CD4-positive, alpha-beta T cell treated with Interleukin-6 at 100 ng/mL for 8 hours (primary cell): Measurements from ENCODE around the gene ARPC2.
"Not testable (repeated sequence)": the region's sequence is repeated elsewhere in the genome, so short reads cannot be mapped to it uniquely, and the experiment has no call there.

Source experiments
- DNase-seq: peaks from one replicate; pipeline ENCODE4 v3.0.0-alpha.2; 2020; ENCODE audit warnings: mixed read lengths, low spot score

Gene ARPC2

DNA sequence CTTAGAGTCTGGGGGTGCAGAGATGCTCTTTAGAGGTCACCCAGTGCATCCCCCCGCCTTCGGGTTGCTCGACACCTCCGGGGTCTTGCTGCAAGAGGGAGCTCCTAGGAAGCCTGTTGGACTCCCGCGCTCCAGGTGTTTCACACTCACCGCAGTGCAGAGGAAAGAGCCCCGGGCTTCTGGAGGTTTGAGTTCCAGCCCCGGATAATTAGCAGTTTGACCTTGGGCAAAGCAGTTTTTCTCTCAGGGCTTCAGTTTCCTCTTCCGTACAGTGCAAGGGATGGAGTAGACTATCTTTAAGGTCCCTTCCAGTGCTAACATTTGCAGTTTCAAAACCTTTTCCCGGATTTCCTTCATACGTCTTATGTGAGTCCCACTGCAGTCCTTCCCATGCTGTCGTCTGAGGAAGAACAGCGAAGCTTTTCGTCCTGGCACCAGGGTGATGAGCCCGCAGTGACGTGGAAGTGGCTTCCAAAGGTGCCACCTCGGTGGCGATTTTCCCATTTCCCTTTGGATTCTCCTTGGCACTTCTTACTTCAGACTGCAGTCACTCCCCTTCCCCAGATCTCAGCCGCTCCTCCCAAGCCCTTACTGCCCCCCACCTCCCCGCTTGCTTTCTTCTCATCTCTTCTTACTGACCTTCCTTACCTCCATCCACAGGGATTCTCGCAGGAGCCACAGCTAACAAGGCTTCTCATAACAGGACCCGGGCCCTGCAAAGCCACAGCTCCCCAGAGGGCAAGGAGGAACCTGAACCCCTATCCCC is 53.9 kb downstream of the ARPC2 start:
- no peak for DNase-seq

- no peak for DNase-seq
Observed at GRCh38 chr2:218271487-218271797, 54.5 kb downstream of the ARPC2 start.

DNA sequence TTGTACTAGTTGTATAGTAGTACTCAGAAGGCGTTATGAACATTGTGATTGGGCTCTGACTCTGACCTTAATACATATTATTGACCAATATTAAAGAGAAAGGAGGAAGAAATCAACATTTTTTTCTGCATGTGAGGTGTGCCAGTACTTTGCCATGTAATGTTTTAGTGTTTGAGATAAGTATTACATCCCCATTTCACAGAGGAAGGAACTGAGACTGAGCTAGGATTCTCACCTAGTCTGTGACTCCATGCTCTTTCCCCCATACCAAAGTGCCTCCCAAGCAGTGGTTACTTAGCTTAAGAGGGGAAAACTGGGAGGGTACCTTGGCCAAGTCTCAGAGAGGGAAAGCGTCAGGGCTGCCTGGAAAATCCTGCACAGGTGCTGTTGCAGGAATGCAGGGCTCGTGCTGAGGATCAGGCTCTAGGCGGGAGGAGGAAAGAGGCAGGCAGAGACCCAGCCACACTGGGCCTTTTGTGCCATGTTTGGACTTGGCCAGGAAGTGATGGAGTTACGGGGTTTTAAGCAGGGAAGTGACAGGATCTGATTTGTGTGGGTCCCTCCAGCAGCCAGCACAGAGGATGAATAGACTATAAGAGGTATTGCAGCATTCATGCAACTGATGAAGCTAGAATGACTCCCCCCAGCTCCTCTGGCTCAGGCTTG is 55.0 kb downstream of the ARPC2 start:
- DNase-seq, result no peak

DNA sequence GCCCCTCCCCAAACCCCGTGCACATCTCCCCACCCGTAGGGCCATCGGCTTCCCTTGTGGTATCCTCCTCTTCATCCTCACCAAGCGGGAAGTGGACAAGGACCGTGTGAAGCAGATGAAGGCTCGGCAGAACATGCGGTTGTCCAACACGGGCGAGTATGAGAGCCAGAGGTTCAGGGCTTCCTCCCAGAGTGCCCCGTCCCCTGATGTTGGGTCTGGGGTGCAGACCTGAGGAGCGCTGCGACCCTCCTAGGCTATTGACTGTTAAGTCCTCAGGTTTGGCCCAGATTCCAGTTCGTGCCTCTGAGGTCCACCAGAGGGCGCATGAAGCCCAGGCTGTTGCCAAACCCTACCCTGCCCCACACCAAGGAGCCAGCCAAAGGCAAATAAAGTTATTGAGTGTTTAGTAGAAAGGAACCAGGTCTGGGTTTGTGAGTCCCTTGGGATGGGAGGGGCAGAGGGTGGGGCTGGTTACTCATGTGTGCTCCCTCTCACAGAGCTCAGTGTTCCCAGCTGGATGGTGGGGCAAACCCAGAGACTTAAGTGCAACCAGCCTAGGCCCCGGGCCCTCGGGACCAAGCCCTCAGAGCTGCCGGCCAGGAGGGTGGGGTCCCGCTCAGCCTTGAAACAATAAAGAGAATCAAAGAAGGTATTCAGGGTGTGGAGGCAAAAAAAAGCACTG is 55.7 kb downstream of the ARPC2 start:
- DNase-seq, result peak; percentile 82

DNA sequence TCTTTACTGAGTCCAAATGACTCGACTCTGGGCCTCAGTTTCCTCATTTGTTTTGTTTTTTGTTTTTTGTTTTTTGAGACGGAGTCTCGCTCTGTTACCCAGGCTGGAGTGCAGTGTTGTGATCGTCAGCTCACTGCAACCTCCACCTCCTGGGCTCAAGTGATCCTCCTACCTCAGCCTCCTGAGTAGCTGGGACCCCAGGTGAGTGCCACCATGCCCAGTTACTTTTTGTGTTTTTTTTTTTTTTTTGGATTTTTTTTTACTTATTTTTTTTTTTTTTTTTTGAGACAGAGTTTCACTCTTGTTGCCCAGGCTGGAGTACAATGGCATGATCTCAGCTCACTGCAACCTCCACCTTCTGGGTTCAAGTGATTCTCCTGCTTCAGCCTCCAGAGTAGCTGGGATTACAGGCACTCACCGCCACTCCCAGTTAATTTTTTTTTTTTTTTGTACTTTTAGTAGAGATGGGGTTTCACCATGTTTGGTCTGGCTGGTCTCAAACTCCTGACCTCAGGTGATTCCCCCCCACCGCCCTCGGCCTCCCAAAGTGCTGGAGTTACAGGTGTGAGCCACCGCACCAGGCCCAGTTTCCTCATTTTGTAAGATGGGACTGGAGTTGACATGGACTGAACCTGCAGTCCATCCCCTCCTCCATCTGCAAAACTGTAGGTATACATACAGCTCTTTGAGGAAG is 56.4 kb downstream of the ARPC2 start:
- not testable (repeated sequence) for DNase-seq

DNA sequence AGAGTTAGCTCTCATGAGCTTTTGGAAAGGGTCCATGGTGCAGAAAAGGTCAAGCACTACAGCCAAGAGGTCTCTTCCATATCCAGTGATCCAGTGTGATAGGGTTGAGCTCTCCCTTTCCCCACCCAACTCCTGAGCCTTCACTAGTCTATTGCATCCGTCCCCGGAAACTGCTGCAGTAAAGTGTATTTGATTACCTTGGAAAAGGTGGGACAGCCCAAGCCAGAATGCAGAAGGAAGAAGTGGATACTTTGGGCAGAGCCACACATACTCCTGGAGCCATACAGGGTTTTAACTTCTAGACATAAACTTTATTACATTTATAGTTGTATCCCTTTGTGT is 56.9 kb downstream of the ARPC2 start:
- no peak for DNase-seq

DNA sequence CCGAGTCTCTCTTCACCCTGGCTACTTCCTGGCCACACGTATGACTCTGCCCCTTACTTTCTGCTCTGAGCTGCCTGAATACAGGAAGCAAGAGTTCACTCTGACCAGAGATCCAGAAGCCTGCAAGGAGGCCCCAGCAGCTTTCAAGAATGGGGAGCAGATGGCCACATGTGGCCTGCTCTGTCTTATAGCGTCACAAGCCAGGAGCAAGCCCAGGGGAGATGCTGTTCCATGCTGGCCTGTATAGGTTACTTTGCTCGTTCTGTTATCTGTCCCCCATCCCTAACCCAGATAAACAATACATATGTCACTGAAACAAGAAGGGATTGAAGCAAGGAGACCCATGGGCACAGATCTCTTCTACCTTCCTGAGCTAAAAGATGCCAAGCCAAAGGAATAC is 57.6 kb downstream of the ARPC2 start:
- no peak for DNase-seq

DNA sequence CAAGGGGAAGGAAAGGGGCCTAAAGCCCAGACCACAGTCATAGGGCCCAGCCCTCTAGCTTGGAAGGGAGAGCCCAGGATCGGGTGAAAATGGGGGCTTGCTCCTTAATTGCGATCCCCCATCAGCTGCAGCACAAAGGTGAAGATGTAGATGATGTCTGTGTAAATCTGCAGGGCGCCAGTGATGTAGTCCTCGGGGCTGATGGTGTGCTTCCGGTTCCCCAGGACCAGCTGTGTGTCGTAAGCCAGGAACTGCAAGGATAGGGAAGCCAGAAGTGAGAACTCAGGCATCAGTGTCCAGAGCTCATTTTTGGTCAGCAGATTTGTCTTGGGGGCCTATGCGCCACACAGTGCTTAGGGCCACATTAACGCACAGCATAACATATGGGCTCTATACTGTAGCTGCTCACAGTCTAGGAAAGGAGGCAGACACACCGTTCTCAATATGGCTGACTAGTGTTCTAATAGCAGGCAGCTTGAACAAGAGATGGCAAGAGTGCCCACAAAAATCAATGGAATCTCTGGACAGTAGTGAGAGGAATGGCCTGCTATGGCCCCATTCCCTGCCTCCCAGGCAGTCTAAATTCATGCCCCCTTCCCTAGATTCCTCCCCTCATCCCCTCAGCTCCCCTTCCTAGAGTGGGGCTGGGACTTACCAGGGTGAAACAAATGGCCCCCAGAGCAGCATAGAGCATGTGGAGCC is 58.5 kb downstream of the ARPC2 start:
- no peak for DNase-seq

DNA sequence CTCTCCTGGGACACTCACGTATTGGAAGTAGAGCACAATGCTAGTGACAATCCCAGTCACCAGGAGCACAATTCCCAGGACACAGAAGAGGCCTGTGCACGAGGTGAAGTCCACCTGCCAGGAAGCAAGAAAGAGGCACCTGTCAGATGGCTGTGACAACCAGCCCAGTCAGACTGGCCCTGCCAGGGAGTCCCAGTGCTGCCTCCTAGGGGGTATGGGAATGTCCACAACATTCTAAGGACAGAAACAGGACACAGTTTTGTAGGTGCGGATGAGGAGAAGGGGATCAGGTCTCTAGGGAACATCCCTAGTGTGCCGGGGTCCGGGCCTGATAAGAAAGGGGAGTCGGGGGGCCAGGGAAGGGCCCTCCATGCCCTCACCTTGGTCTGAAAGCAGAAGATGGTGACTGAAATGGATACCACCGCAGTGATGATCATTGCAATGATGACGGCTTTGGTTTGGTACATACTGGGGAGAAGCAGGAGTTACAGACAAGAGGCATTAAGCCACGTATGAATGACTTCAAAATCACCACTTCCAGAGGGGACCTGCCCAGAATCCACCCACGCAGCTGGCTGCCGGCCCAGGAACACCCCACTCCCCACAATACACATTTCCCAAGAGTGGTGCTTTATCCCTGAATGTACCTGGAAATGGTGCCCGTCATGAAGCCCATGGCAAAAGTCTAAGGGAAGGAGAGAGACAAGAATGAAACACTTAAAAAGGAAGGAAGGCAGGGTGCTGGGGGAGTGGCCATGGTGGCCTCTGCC is 60.2 kb downstream of the ARPC2 start:
- DNase-seq, result no peak

DNA sequence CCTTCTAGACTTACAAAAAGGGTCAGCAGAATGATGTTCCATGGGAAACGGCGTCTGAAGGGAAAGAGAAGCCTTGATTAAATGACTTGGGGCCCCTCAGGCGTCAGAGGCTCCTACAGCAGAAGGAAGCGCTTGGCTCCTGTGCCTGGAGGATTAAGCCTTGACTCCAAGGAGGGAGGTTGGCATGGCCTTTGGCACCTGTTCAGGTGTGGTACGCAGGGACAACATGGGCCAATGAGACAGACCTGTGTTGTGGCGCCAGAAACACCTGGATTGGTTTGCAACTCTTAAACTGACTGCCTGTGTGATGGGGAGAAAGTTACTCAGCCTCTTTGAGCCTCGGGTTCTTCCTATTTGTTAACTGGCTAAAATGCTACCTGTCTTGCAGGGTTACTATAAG is 60.9 kb downstream of the ARPC2 start:
- no peak for DNase-seq

GRCh38 chr2:218278531-218279360 is 61.8 kb downstream of the ARPC2 start:
- DNase-seq, result no peak

DNA sequence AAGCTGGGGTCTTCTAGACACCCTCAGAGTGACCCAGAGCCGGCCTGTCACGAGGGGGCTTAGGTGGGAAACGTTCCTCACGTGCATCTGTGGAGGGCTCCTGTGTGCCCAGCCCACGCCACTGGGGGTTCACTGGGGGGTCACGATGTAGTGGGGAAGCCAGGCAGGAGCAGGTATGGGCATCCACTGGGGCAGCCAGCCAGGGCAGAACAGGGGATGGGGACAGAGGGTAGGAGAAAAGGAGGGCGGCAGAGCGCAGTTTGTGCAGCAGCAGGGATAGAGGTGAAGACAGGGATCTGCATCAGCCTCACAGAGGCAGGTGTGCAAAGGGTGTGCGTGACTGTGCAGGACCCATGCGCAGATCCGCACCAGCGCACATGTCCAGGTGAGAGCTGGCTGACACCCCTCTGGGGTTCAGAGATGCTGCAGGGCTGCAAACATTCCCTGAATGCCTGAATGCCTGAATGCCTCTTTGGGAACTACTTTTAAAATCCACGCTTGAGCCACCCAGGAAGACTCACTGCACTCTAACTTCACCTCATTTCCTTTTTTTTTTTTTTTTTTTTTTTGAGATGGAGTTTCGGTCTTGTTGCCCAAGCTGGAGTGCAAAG is 63.4 kb downstream of the ARPC2 start:
- no peak for DNase-seq

GRCh38 chr2:218281449-218281848 is 64.5 kb downstream of the ARPC2 start:
- no peak for DNase-seq

DNA sequence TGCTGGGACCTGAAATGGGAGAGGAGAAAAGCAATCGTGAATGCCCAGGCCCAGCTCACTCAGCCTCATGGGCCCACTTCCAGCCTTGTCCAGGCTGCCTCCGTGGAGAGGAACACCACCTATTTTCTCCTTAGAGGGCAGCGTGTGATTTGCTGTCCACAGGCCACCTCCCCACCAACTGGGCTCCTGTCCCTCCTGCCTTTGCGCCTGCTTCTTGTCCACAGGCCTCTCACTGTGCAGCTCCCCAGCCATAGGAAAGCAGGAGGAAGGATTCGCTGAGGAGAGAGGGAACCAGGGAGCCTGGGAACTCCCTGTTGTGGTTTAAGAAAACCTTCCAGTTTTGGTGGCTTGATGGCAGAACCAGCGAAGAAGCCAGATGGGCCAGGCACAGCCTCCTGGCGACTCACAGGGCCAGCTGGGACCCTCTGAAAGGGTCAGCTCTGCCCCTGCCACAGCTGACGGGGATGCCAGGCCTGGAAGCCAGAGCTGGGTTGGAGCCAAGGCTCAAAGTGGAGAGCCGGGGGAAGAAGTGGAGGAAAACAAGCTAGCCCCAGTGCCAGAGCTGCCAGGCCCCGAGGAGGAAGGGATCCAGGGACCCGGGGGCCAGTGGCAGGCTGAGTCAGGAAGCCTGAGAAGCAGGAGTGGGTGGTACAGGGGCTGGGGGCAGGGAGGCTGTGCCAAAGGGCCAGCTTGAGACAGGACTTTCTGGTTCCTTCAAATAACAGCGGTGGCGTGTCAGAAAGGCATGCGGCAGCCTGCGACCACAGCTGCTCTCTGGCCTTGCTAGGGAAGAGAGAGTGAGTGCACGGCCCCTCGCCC is 65.4 kb downstream of the ARPC2 start:
- DNase-seq, result no peak

- peak; percentile 56 for DNase-seq
Observed at GRCh38 chr2:218284106-218284811, 67.3 kb downstream of the ARPC2 start.

DNA sequence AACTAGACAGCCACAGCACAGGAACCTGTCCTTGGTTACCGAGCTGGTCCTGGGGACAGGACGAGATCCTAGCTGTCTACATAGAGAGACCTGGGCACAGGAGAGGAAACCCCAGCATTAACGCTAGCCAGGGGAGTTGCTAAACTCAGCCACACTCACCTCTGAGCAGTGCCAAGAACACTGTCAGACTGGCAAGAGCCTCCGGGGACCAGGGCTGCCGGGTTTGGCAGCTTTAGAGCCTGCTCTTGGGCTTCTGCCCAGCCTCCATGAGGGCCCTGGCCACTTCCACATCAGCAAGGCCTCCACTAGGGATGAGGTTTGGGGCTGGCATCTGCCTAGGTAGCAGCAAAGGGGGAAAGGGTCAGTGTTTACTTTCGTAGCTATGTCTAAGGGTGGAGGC is 68.6 kb downstream of the ARPC2 start:
- no peak for DNase-seq

GRCh38 chr2:218286570-218287459 is 69.8 kb downstream of the ARPC2 start:
- DNase-seq, result peak; percentile 81
